Tibial nerve (tissue), 4 donors: ENCODE measurements around the gene THY1.

Experiments
- EP300 ChIP-seq, 2 donors: sonication (generic); formaldehyde crosslinking; IDR thresholded peaks; one replicate each; pipeline ENCODE4 v1.6.1; 2017; ENCODE audit warnings: antibody characterized with exemption in 2 of 2, mild to moderate bottlenecking in 1 of 2
- TF ChIP-seq, protein P1 (sequence below), 5 experiments: fragments of 200-600 bp in 3 of 5; fragments of 450-650 bp in 2 of 5; sonication (generic) in 3 of 5; IDR thresholded peaks; one replicate each; pipeline ENCODE4 v1.5.1; 2016 to 2019; ENCODE audit warnings: antibody characterized with exemption in 5 of 5, mild to moderate bottlenecking in 3 of 5, moderate library complexity in 2 of 5

GRCh38 chr11:119424775-119425174 lies 1.8 kb upstream of the THY1 start:
- TF ChIP-seq, protein P1, sequence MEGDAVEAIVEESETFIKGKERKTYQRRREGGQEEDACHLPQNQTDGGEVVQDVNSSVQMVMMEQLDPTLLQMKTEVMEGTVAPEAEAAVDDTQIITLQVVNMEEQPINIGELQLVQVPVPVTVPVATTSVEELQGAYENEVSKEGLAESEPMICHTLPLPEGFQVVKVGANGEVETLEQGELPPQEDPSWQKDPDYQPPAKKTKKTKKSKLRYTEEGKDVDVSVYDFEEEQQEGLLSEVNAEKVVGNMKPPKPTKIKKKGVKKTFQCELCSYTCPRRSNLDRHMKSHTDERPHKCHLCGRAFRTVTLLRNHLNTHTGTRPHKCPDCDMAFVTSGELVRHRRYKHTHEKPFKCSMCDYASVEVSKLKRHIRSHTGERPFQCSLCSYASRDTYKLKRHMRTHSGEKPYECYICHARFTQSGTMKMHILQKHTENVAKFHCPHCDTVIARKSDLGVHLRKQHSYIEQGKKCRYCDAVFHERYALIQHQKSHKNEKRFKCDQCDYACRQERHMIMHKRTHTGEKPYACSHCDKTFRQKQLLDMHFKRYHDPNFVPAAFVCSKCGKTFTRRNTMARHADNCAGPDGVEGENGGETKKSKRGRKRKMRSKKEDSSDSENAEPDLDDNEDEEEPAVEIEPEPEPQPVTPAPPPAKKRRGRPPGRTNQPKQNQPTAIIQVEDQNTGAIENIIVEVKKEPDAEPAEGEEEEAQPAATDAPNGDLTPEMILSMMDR (IDR thresholded peaks at IDR 0.05): no peak
- no peak for TF ChIP-seq EP300 (IDR thresholded peaks at IDR 0.05)
